ENCODE data around the gene COMTD1. TPM values are rescaled to one million over a fixed set of nuclear protein-coding genes. Genes with fewer than 3 reads are reported as not detected.

The COMTD1 gene
- total and polyA plus RNA-seq, 2 of the 8 experiments (the other 6 are each of a cell fraction or from before 2014, with no cell fraction given): 31.9 to 42.4 TPM

DNA sequence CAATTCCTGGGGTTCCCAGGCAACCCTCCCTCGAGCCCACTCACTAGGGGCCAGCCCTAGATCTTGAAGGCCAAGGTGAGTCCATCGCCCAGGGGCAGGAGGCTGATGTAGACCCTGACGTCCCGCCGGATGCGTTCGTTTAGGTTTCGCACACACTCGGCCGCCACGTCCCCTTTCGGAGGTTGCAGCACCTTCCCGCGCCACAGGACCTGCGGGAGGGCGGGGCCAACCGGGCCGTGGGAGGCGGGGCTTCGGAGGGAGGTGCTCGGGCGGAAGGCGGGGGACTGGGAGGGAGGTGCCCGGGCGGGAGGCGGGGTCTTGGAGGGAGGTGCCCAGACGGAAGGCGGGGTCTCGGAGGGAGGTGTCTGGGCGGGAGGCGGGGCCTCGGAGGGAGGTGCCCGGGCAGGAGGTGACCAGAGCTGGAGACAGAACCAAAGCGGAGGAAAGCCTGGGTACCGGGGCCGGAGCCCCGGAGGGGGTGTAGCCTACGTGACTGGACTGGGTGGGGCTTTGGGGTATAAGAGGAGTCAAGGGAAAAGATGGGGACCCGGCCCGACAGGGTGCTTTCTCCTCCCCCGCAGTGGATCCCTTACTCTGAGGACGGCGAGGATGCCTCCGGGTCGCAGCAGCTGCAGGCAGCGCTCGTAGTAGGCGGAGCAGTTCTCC lies 1.6 kb downstream of the COMTD1 start:
- Histone ChIP-seq H3K4ac (replicated peaks; ENCODE audit: insufficient read length, low read depth, low read length) (no peak overlapping the region), H3K14ac (ENCODE audit: insufficient read length) (no peak overlapping the region), H2BK12ac (ENCODE audit: low read depth, low read length) (0 out of 2 replicates have a peak overlapping the region, but pooled peaks have one; percentile 75), H4K8ac (ENCODE audit: extremely low read depth, insufficient read depth, low read length) (peak overlapping the region; percentile 90), H3K79me2 (ENCODE audit: control insufficient read depth in 1 of 2, insufficient read depth in 2 of 2, low read length in 2 of 2) (peaks cover 0 to 2% of the 10 kb centered on the region in 2 experiments; a peak in 1 of 4 replicates), H3K27me3 (replicated peaks in 1 of 4; ENCODE audit: control insufficient read depth in 3 of 4, extremely low read depth in 1 of 4, insufficient read depth in 3 of 4, low read length in 3 of 4) (no peaks in the 10 kb centered on the region), H3K79me1 (ENCODE audit: low read depth, low read length) (no peaks in the 10 kb centered on the region), H2AK5ac (ENCODE audit: low read depth, low read length) (no peak overlapping the region), H2AFZ (ENCODE audit: low read length) (peak overlapping the region; percentile 36; the same call in 1 of the 2 replicates), H3K9ac (replicated peaks in 1 of 4; ENCODE audit: extremely low read depth in 1 of 4, low read depth in 3 of 4, low read length in 3 of 4) (peak overlapping the region in 3 of 4 experiments; percentile 63 to 70 (median 67); a peak in 6 of 7 replicates), H4K91ac (replicated peaks; ENCODE audit: insufficient read length, low read length) (peak overlapping the region; percentile 81), H3K36me3 (ENCODE audit: control insufficient read depth in 2 of 4, insufficient read depth in 4 of 4, low read length in 3 of 4) (peaks cover 13 to 35% (median 16%) of the 10 kb centered on the region in 4 experiments), H3K18ac (ENCODE audit: extremely low read depth, low read length) (peak overlapping the region; percentile 95), H2BK15ac (ENCODE audit: low read length) (peak overlapping the region; percentile 46; the same call in 1 of the 2 replicates), H3K23me2 (ENCODE audit: low read depth, low read length) (peaks cover 13% of the 10 kb centered on the region; the same call in 1 of the 2 replicates), H3K4me1 (replicated peaks in 1 of 4; ENCODE audit: control insufficient read depth in 3 of 4, insufficient read depth in 4 of 4, low read length in 3 of 4) (peaks cover 0 to 15% (median 10%) of the 10 kb centered on the region in 4 experiments; a peak in 6 of 7 replicates), H4K5ac (ENCODE audit: insufficient read length, low read depth, low read length) (peak overlapping the region; percentile 87), H3K56ac (replicated peaks; ENCODE audit: insufficient read length, low read depth, low read length) (no peak overlapping the region), H3K9me3 (ENCODE audit: insufficient read depth in 2 of 2, low read depth in 1 of 2, low read length in 1 of 2) (no peaks in the 10 kb centered on the region), H3K4me3 (ENCODE audit: extremely low read depth in 1 of 4, insufficient read depth in 2 of 4, low read depth in 3 of 4, low read length in 4 of 4) (peak overlapping the region; percentile 27 to 70 (median 64)), H2BK5ac (ENCODE audit: low read depth, low read length) (peak overlapping the region; percentile 93), H3K23ac (ENCODE audit: insufficient read length) (no peak overlapping the region), H3K4me2 (ENCODE audit: insufficient read depth in 1 of 2, low read depth in 2 of 2, low read length in 2 of 2) (peak overlapping the region; percentile 83 to 93), H2BK120ac (replicated peaks; ENCODE audit: low read depth, low read length) (no peak overlapping the region), H3K27ac (ENCODE audit: low read depth, low read length) (peak overlapping the region; percentile 48; the same call in 1 of the 2 replicates), H4K20me1 (replicated peaks in 1 of 2; ENCODE audit: control insufficient read depth in 1 of 2, insufficient read depth in 2 of 2, low read length in 2 of 2) (peaks cover 2 to 3% of the 10 kb centered on the region in 2 experiments), H2BK20ac (ENCODE audit: low read length) (no peak overlapping the region; the same call in 1 of the 2 replicates)
- FAIRE-seq (no peak), DNase-seq (ENCODE audit: low read depth in 1 of 2, low spot score in 2 of 2) (peak; percentile 93 to 99)
- TF ChIP-seq GABPA (IDR thresholded peaks at IDR 0.05; ENCODE audit: borderline replicate concordance, insufficient read depth, low read length) (no peak), POLR2A (IDR thresholded peaks at IDR 0.05; ENCODE audit: control extremely low read depth in 1 of 2, low read depth in 2 of 2, low read length in 2 of 2) (peak in 1 of 2 experiments; percentile 4; a peak in 1 of 3 replicates), POLR2AphosphoS5 (IDR thresholded peaks at IDR 0.05; ENCODE audit: low read depth, low read length) (peak; percentile 76; the same call in 1 of the 2 replicates), CEBPB (IDR thresholded peaks at IDR 0.05; ENCODE audit: low read depth, low read length) (0 out of 2 replicates have a peak, but pooled peaks have one; percentile 7), TAF1 (IDR thresholded peaks at IDR 0.05; ENCODE audit: low read depth, low read length) (peak; percentile 54; the same call in 1 of the 2 replicates), SP1 (IDR thresholded peaks at IDR 0.05; ENCODE audit: low read depth, low read length) (0 out of 2 replicates have a peak, but pooled peaks have one; percentile 8), ZNF274 (IDR thresholded peaks at IDR 0.05; ENCODE audit: borderline replicate concordance, extremely low read depth, low read length) (no peak), SIN3A (conservative IDR thresholded peaks at IDR 0.05 in 1 of 2, IDR thresholded peaks at IDR 0.05 in 1 of 2; ENCODE audit: low read depth in 1 of 2, low read length in 2 of 2) (no peak), PHF8 (conservative IDR thresholded peaks at IDR 0.05; ENCODE audit: low read depth, low read length) (peak; percentile 47; the same call in 1 of the 2 replicates)
- TF ChIP-seq, protein P1, sequence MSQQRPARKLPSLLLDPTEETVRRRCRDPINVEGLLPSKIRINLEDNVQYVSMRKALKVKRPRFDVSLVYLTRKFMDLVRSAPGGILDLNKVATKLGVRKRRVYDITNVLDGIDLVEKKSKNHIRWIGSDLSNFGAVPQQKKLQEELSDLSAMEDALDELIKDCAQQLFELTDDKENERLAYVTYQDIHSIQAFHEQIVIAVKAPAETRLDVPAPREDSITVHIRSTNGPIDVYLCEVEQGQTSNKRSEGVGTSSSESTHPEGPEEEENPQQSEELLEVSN (IDR thresholded peaks at IDR 0.05): peak; percentile 44; the same call in 1 of the 2 replicates
- 2% methylated on average over 25 of the region's 48 CpGs; no CpG with 5 or more reads in 1 of the 2 experiments for WGBS, 2 experiments (ENCODE audit: extremely low coverage in 1 of 2, insufficient coverage in 1 of 2, insufficient read length in 1 of 2, insufficient replicate concordance in 2 of 2, low coverage in 1 of 2, low lambda C conversion rate in 2 of 2, missing lambda C conversion rate in 1 of 2)
- ChIA-PET POLR2A (ENCODE audit: partially characterized antibody) (interaction anchor here (0.6 to 27.6 kb wide), 12 partner anchors 12 to 1875 kb away, joined by 3 to 801 read pairs (median 4); partner anchors contain the start of genes SAMD8 and VDAC2), CTCF (ENCODE audit: partially characterized antibody) (interaction anchor here (0.6 to 18.9 kb wide), 13 partner anchors 11 to 161 kb away, joined by 3 to 209 read pairs (median 18); partner anchors contain the start of gene VDAC2)
